Measurements from ENCODE around the gene BOD1L2. TPM values are rescaled to one million over a fixed set of nuclear protein-coding genes. Genes with fewer than 3 reads are reported as not detected.

BOD1L2 gene
- polyA plus RNA-seq (2013, experiment 1 of 4): not detected
- not detected for polyA plus RNA-seq (2013, experiment 2 of 4)
- polyA plus RNA-seq (2013, experiment 3 of 4): not detected
- not detected for polyA plus RNA-seq (2013, experiment 4 of 4)

GRCh38 chr18:57146956-57147636, at the start of gene BOD1L2:
TSS of gene BOD1L2 (plus strand) at chr18:57147087. CDS start at chr18:57147313, 226 bp downstream.
- Histone ChIP-seq H3K27ac (ENCODE audit: insufficient read depth, low read depth, low read length, poor library complexity, severe bottlenecking) (no peak within 1 kb of the TSS), H3K36me3 (ENCODE audit: control insufficient read depth, insufficient read depth, low read length) (no peaks in the 10 kb centered on the region), H3K9me3 (ENCODE audit: control insufficient read depth, low read length) (no peaks in the 10 kb centered on the region), H3K27me3 (ENCODE audit: control insufficient read depth, insufficient read depth, low read length, poor library complexity, severe bottlenecking) (no peaks in the 10 kb centered on the region), H3K4me1 (ENCODE audit: control insufficient read depth, insufficient read depth, low read length) (peaks cover 36% of the 10 kb centered on the region), H3K4me3 (ENCODE audit: insufficient read depth, low read depth, low read length) (no peak within 1 kb of the TSS)
- 95% methylated on average over 50 of the region's 50 CpGs for WGBS, 2 experiments

GRCh38 chr18:57107140-57107832, 39.6 kb upstream of the BOD1L2 start:
- 66 to 76% methylated on average over 4 of the region's 4 CpGs for WGBS, 2 experiments
- no peak overlapping the region for H3K4me3 ChIP-seq (ENCODE audit: insufficient read depth, low read depth, low read length)
- no peaks in the 10 kb centered on the region for H3K9me3 ChIP-seq (ENCODE audit: control insufficient read depth, low read length)
- no peaks in the 10 kb centered on the region for H3K36me3 ChIP-seq (ENCODE audit: control insufficient read depth, insufficient read depth, low read length)
- H3K27ac ChIP-seq (ENCODE audit: insufficient read depth, low read depth, low read length, poor library complexity, severe bottlenecking): no peak overlapping the region
- no peaks in the 10 kb centered on the region for H3K4me1 ChIP-seq (ENCODE audit: control insufficient read depth, insufficient read depth, low read length)
- no peaks in the 10 kb centered on the region for H3K27me3 ChIP-seq (ENCODE audit: control insufficient read depth, insufficient read depth, low read length, poor library complexity, severe bottlenecking)

- 90 to 94% methylated on average over 4 of the region's 4 CpGs for WGBS, 2 experiments
- H3K36me3 ChIP-seq (ENCODE audit: control insufficient read depth, insufficient read depth, low read length): no peaks in the 10 kb centered on the region
- H3K4me1 ChIP-seq (ENCODE audit: control insufficient read depth, insufficient read depth, low read length): no peaks in the 10 kb centered on the region
- no peaks in the 10 kb centered on the region for H3K9me3 ChIP-seq (ENCODE audit: control insufficient read depth, low read length)
- H3K27ac ChIP-seq (ENCODE audit: insufficient read depth, low read depth, low read length, poor library complexity, severe bottlenecking): no peak overlapping the region
- H3K4me3 ChIP-seq (ENCODE audit: insufficient read depth, low read depth, low read length): no peak overlapping the region
- H3K27me3 ChIP-seq (ENCODE audit: control insufficient read depth, insufficient read depth, low read length, poor library complexity, severe bottlenecking): no peaks in the 10 kb centered on the region
These were observed 36.6 kb upstream of the BOD1L2 start for GRCh38 chr18:57110290-57110689.

GRCh38 chr18:57113799-57114420, 33.0 kb upstream of the BOD1L2 start:
- H3K4me1 ChIP-seq (ENCODE audit: control insufficient read depth, insufficient read depth, low read length): peaks cover 8% of the 10 kb centered on the region
- WGBS, 2 experiments: 97% methylated on average over 3 to 4 of the region's 4 CpGs
- no peak overlapping the region for H3K4me3 ChIP-seq (ENCODE audit: insufficient read depth, low read depth, low read length)
- H3K27me3 ChIP-seq (ENCODE audit: control insufficient read depth, insufficient read depth, low read length, poor library complexity, severe bottlenecking): no peaks in the 10 kb centered on the region
- H3K27ac ChIP-seq (ENCODE audit: insufficient read depth, low read depth, low read length, poor library complexity, severe bottlenecking): no peak overlapping the region
- no peaks in the 10 kb centered on the region for H3K36me3 ChIP-seq (ENCODE audit: control insufficient read depth, insufficient read depth, low read length)
- H3K9me3 ChIP-seq (ENCODE audit: control insufficient read depth, low read length): no peaks in the 10 kb centered on the region

- WGBS, 2 experiments: 75 to 79% methylated on average over 6 of the region's 7 CpGs
- H3K36me3 ChIP-seq (ENCODE audit: control insufficient read depth, insufficient read depth, low read length): no peaks in the 10 kb centered on the region
These were observed 30.2 kb upstream of the BOD1L2 start for GRCh38 chr18:57116598-57117132.

GRCh38 chr18:57121542-57122112, 25.3 kb upstream of the BOD1L2 start:
- 4 to 6% methylated on average over 33 of the region's 33 CpGs for WGBS, 2 experiments
- Histone ChIP-seq H3K27me3 (ENCODE audit: control insufficient read depth, insufficient read depth, low read length, poor library complexity, severe bottlenecking) (peaks cover 15% of the 10 kb centered on the region), H3K27ac (ENCODE audit: insufficient read depth, low read depth, low read length, poor library complexity, severe bottlenecking) (no peak overlapping the region), H3K4me3 (ENCODE audit: insufficient read depth, low read depth, low read length) (peak overlapping the region; percentile 15), H3K9me3 (ENCODE audit: control insufficient read depth, low read length) (no peaks in the 10 kb centered on the region), H3K4me1 (ENCODE audit: control insufficient read depth, insufficient read depth, low read length) (peaks cover 15% of the 10 kb centered on the region), H3K36me3 (ENCODE audit: control insufficient read depth, insufficient read depth, low read length) (no peaks in the 10 kb centered on the region)

More at GRCh38 chr18:57116598-57117132, 30.2 kb upstream of the BOD1L2 start:
- H3K27me3 ChIP-seq (ENCODE audit: control insufficient read depth, insufficient read depth, low read length, poor library complexity, severe bottlenecking): peaks cover 4% of the 10 kb centered on the region
- peaks cover 10% of the 10 kb centered on the region for H3K4me1 ChIP-seq (ENCODE audit: control insufficient read depth, insufficient read depth, low read length)
- H3K9me3 ChIP-seq (ENCODE audit: control insufficient read depth, low read length): no peaks in the 10 kb centered on the region
- no peak overlapping the region for H3K27ac ChIP-seq (ENCODE audit: insufficient read depth, low read depth, low read length, poor library complexity, severe bottlenecking)
- H3K4me3 ChIP-seq (ENCODE audit: insufficient read depth, low read depth, low read length): no peak overlapping the region

- 22 to 25% methylated on average over 6 of the region's 6 CpGs for WGBS, 2 experiments
- Histone ChIP-seq H3K9me3 (ENCODE audit: control insufficient read depth, low read length) (no peaks in the 10 kb centered on the region), H3K27me3 (ENCODE audit: control insufficient read depth, insufficient read depth, low read length, poor library complexity, severe bottlenecking) (peaks cover 15% of the 10 kb centered on the region), H3K36me3 (ENCODE audit: control insufficient read depth, insufficient read depth, low read length) (no peaks in the 10 kb centered on the region), H3K27ac (ENCODE audit: insufficient read depth, low read depth, low read length, poor library complexity, severe bottlenecking) (no peak overlapping the region), H3K4me1 (ENCODE audit: control insufficient read depth, insufficient read depth, low read length) (peaks cover 9% of the 10 kb centered on the region), H3K4me3 (ENCODE audit: insufficient read depth, low read depth, low read length) (no peak overlapping the region)
These were observed 23.9 kb upstream of the BOD1L2 start for GRCh38 chr18:57122936-57123510.

GRCh38 chr18:57125627-57126026, 21.3 kb upstream of the BOD1L2 start:
- 75 to 84% methylated on average over 5 of the region's 5 CpGs for WGBS, 2 experiments
- Histone ChIP-seq H3K4me3 (ENCODE audit: insufficient read depth, low read depth, low read length) (no peak overlapping the region), H3K27ac (ENCODE audit: insufficient read depth, low read depth, low read length, poor library complexity, severe bottlenecking) (no peak overlapping the region), H3K36me3 (ENCODE audit: control insufficient read depth, insufficient read depth, low read length) (no peaks in the 10 kb centered on the region), H3K27me3 (ENCODE audit: control insufficient read depth, insufficient read depth, low read length, poor library complexity, severe bottlenecking) (peaks cover 15% of the 10 kb centered on the region), H3K9me3 (ENCODE audit: control insufficient read depth, low read length) (no peaks in the 10 kb centered on the region), H3K4me1 (ENCODE audit: control insufficient read depth, insufficient read depth, low read length) (peaks cover 9% of the 10 kb centered on the region)

- no peak overlapping the region for H3K4me3 ChIP-seq (ENCODE audit: insufficient read depth, low read depth, low read length)
- H3K4me1 ChIP-seq (ENCODE audit: control insufficient read depth, insufficient read depth, low read length): no peaks in the 10 kb centered on the region
- WGBS, 2 experiments: 94% methylated on average over 8 of the region's 8 CpGs
- no peaks in the 10 kb centered on the region for H3K36me3 ChIP-seq (ENCODE audit: control insufficient read depth, insufficient read depth, low read length)
- H3K27ac ChIP-seq (ENCODE audit: insufficient read depth, low read depth, low read length, poor library complexity, severe bottlenecking): no peak overlapping the region
- H3K9me3 ChIP-seq (ENCODE audit: control insufficient read depth, low read length): no peaks in the 10 kb centered on the region
- no peaks in the 10 kb centered on the region for H3K27me3 ChIP-seq (ENCODE audit: control insufficient read depth, insufficient read depth, low read length, poor library complexity, severe bottlenecking)
These were observed 18.5 kb upstream of the BOD1L2 start for GRCh38 chr18:57128220-57128932.
